GM12874 (cell line): Measurements from ENCODE around the gene EPS8.

ENCODE experiments used
- CTCF ChIP-seq: IDR thresholded peaks from 2 replicates; pipeline ENCODE4 v1.5.1; 2011; ENCODE audit warnings: low read depth, mild to moderate bottlenecking, control low read depth, low read length, moderate library complexity; ENCODE audit not compliant: insufficient read depth

The EPS8 gene

GRCh38 chr12:15613981-15614380, 175.2 kb downstream of the EPS8 start:
- TF ChIP-seq CTCF, result no peak

- no peak for TF ChIP-seq CTCF
Observed at GRCh38 chr12:15608941-15609340, 180.2 kb downstream of the EPS8 start.

GRCh38 chr12:15608406-15608805, 180.8 kb downstream of the EPS8 start:
- no peak for TF ChIP-seq CTCF

- TF ChIP-seq CTCF, result no peak
Observed at GRCh38 chr12:15605881-15606590, 183.2 kb downstream of the EPS8 start.

GRCh38 chr12:15603474-15604085, 185.6 kb downstream of the EPS8 start:
- TF ChIP-seq CTCF, result no peak

GRCh38 chr12:15602051-15602672, 187.0 kb downstream of the EPS8 start:
- no peak for TF ChIP-seq CTCF

- TF ChIP-seq CTCF, result no peak
Observed at GRCh38 chr12:15601210-15601800, 187.9 kb downstream of the EPS8 start.
